Smooth muscle cell (in vitro differentiated cells): Measurements from ENCODE around the gene ATE1. TPM values are rescaled to one million over a fixed set of nuclear protein-coding genes. Genes with fewer than 3 reads are reported as not detected.

ENCODE experiments used
- DNase-seq: peaks from one replicate; lab custom pipeline; 2025; ENCODE audit not compliant: unreplicated experiment; lab: John Stamatoyannopoulos, UW
- H2AFZ ChIP-seq: fragments of 200-600 bp; sonication (generic); 2 replicates; pipeline ENCODE4 v1.6.0; 2016; ENCODE audit warnings: antibody characterized with exemption, low read depth, mild to moderate bottlenecking
- H3F3A ChIP-seq: fragments of 200-600 bp; sonication (generic); 2 replicates; pipeline ENCODE4 v1.6.0; 2017; ENCODE audit warnings: antibody characterized with exemption, low read depth
- H3K27ac ChIP-seq: fragments of 200-600 bp; sonication (generic); 2 replicates; pipeline ENCODE4 v1.5.1; 2016; ENCODE audit warnings: low read depth, mild to moderate bottlenecking
- H3K27me3 ChIP-seq: fragments of 200-600 bp; sonication (generic); 2 replicates; pipeline ENCODE4 v1.6.1; 2016; ENCODE audit warnings: low read depth, mild to moderate bottlenecking
- H3K36me3 ChIP-seq: fragments of 200-600 bp; sonication (generic); 2 replicates; pipeline ENCODE4 v1.5.1; 2016; ENCODE audit warnings: low read depth
- H3K4me1 ChIP-seq: fragments of 200-600 bp; sonication (generic); 2 replicates; pipeline ENCODE4 v1.5.1; 2016; ENCODE audit warnings: low read depth
- H3K4me2 ChIP-seq: fragments of 200-600 bp; sonication (generic); 2 replicates; pipeline ENCODE4 v1.6.0; 2016; ENCODE audit warnings: mild to moderate bottlenecking
- H3K4me3 ChIP-seq: fragments of 200-600 bp; sonication (generic); 2 replicates; pipeline ENCODE4 v1.5.1; 2016; ENCODE audit warnings: mild to moderate bottlenecking
- H3K79me2 ChIP-seq: fragments of 200-600 bp; sonication (generic); 2 replicates; pipeline ENCODE4 v1.6.0; 2016; ENCODE audit warnings: low read depth, mild to moderate bottlenecking
- H3K9ac ChIP-seq: fragments of 200-600 bp; sonication (generic); 2 replicates; pipeline ENCODE4 v1.6.0; 2016; ENCODE audit warnings: low read depth
- H3K9me3 ChIP-seq: fragments of 200-600 bp; sonication (generic); replicated peaks from 2 replicates; pipeline ENCODE4 v1.5.1; 2016; ENCODE audit warnings: low read depth
- H4K20me1 ChIP-seq: fragments of 200-600 bp; sonication (generic); 2 replicates; pipeline ENCODE4 v1.6.0; 2016; ENCODE audit warnings: low read depth
- CTCF ChIP-seq: fragments of 200-600 bp; sonication (generic); IDR thresholded peaks from 2 replicates; pipeline ENCODE4 v1.5.1; 2017; ENCODE audit warnings: borderline replicate concordance, mild to moderate bottlenecking, antibody characterized with exemption; ENCODE audit not compliant: insufficient read depth, poor library complexity, severe bottlenecking
- WGBS: methylation state at CpG from one replicate; pipeline ENCODE4 v1.1.7; 2016; ENCODE audit warnings: low lambda C conversion rate; 5-methylcytosine and 5-hydroxymethylcytosine counted together
- polyA plus RNA-seq: library from polyadenylated mRNA; unstranded; fragments of >200 nt; fragmentation: Nextera tagmentation; extraction: Ambion mirVana; gene quantifications from 2 replicates; pipeline ENCODE4 v1.2.1, GENCODE V29; 2016
- total RNA-seq: library from RNA; depleted of rRNA; stranded (reverse); fragments of >200 nt; gene quantifications from 2 replicates; pipeline ENCODE4 v1.2.3, GENCODE V29; 2014

The ATE1 gene
- total and polyA plus RNA-seq, 2 experiments from 2014 or later, result 9.1 to 20.7 TPM

GRCh38 chr10:121838931-121839330 is 88.9 kb downstream of the ATE1 start:
- Histone ChIP-seq H3K27ac (no peak overlapping the region), H3K4me1 (no peaks in the 10 kb centered on the region), H3F3A (no peaks in the 10 kb centered on the region), H3K79me2 (no peaks in the 10 kb centered on the region), H3K4me2 (peak overlapping the region; percentile 6), H3K36me3 (no peaks in the 10 kb centered on the region), H3K27me3 (no peaks in the 10 kb centered on the region), H2AFZ (no peak overlapping the region), H3K9me3 (no peaks in the 10 kb centered on the region), H3K4me3 (no peak overlapping the region), H4K20me1 (no peaks in the 10 kb centered on the region), H3K9ac (no peak overlapping the region)
- TF ChIP-seq CTCF, result no peak
- DNase-seq, result no peak
- WGBS, result 66% methylated on average over 4 of the region's 4 CpGs

- no peak overlapping the region for H3K9ac ChIP-seq
- 71% methylated on average over 4 of the region's 4 CpGs for WGBS
Measured at GRCh38 chr10:121838149-121838548, 89.7 kb downstream of the ATE1 start.

GRCh38 chr10:121836171-121836570 is 91.7 kb downstream of the ATE1 start:
- peak overlapping the region; percentile 82 for H3K4me2 ChIP-seq
- peaks cover 12% of the 10 kb centered on the region for H3K4me1 ChIP-seq
- H3K79me2 ChIP-seq, result no peaks in the 10 kb centered on the region
- peak overlapping the region; percentile 8 for H3K4me3 ChIP-seq
- no peak for DNase-seq
- H3K36me3 ChIP-seq, result no peaks in the 10 kb centered on the region
- H4K20me1 ChIP-seq, result no peaks in the 10 kb centered on the region
- no peak for TF ChIP-seq CTCF
- 19% methylated on average over 6 of the region's 6 CpGs for WGBS
- peaks cover 13% of the 10 kb centered on the region for H3F3A ChIP-seq
- no peaks in the 10 kb centered on the region for H3K27me3 ChIP-seq
- no peak overlapping the region for H3K9ac ChIP-seq
- no peaks in the 10 kb centered on the region for H3K9me3 ChIP-seq
- H2AFZ ChIP-seq, result peak overlapping the region; percentile 23
- H3K27ac ChIP-seq, result peak overlapping the region; percentile 74

More at GRCh38 chr10:121838149-121838548, 89.7 kb downstream of the ATE1 start:
- no peak overlapping the region for H3K4me2 ChIP-seq
- H3K4me3 ChIP-seq, result no peak overlapping the region
- H3K36me3 ChIP-seq, result no peaks in the 10 kb centered on the region
- H3K9me3 ChIP-seq, result no peaks in the 10 kb centered on the region
- H3K4me1 ChIP-seq, result peaks cover 5% of the 10 kb centered on the region
- no peaks in the 10 kb centered on the region for H4K20me1 ChIP-seq
- H3K79me2 ChIP-seq, result no peaks in the 10 kb centered on the region
- no peak overlapping the region for H2AFZ ChIP-seq
- DNase-seq, result no peak
- H3K27ac ChIP-seq, result no peak overlapping the region
- peaks cover 2% of the 10 kb centered on the region for H3F3A ChIP-seq
- no peak for TF ChIP-seq CTCF
- no peaks in the 10 kb centered on the region for H3K27me3 ChIP-seq

GRCh38 chr10:121835376-121835775 is 92.5 kb downstream of the ATE1 start:
- Histone ChIP-seq H3K36me3 (no peaks in the 10 kb centered on the region), H3K9ac (no peak overlapping the region), H3K79me2 (no peaks in the 10 kb centered on the region), H4K20me1 (no peaks in the 10 kb centered on the region), H3K27me3 (no peaks in the 10 kb centered on the region), H2AFZ (no peak overlapping the region), H3K4me3 (no peak overlapping the region), H3K9me3 (no peaks in the 10 kb centered on the region), H3K27ac (peak overlapping the region; percentile 74), H3K4me2 (peak overlapping the region; percentile 82), H3F3A (peaks cover 13% of the 10 kb centered on the region), H3K4me1 (peaks cover 14% of the 10 kb centered on the region)
- no peak for DNase-seq
- 58% methylated on average over 2 of the region's 2 CpGs for WGBS
- no peak for TF ChIP-seq CTCF
